OCI-LY7 (cell line): ENCODE data around the gene SDK2.

Experiments
- CTCF ChIP-seq: fragments of 200-600 bp; sonication (generic); conservative IDR thresholded peaks from 2 replicates; pipeline ENCODE4 v1.5.1; 2014; ENCODE audit warnings: mild to moderate bottlenecking, antibody characterized with exemption, low read length, moderate library complexity, mixed read lengths
- EZH2phosphoT487 ChIP-seq: fragments of 200-600 bp; sonication (generic); IDR thresholded peaks from 2 replicates; pipeline ENCODE4 v1.6.1; 2018; ENCODE audit warnings: low read depth, borderline replicate concordance, mild to moderate bottlenecking, mixed run types, antibody characterized with exemption, low read length, moderate library complexity, mixed read lengths

- no peak for TF ChIP-seq CTCF
- no peak for TF ChIP-seq EZH2phosphoT487
Measured at GRCh38 chr17:73444021-73444420, 200.2 kb downstream of the SDK2 start.
